Smooth muscle cell (in vitro differentiated cells): ENCODE results near the gene CRIP1. TPM values are rescaled to one million over a fixed set of nuclear protein-coding genes. Genes with fewer than 3 reads are reported as not detected.

ENCODE experiments used
- DNase-seq: peaks from one replicate; lab custom pipeline; 2025; ENCODE audit not compliant: unreplicated experiment; lab: John Stamatoyannopoulos, UW
- H2AFZ ChIP-seq: fragments of 200-600 bp; sonication (generic); 2 replicates; pipeline ENCODE4 v1.6.0; 2016; ENCODE audit warnings: antibody characterized with exemption, low read depth, mild to moderate bottlenecking
- H3F3A ChIP-seq: fragments of 200-600 bp; sonication (generic); 2 replicates; pipeline ENCODE4 v1.6.0; 2017; ENCODE audit warnings: antibody characterized with exemption, low read depth
- H3K27ac ChIP-seq: fragments of 200-600 bp; sonication (generic); 2 replicates; pipeline ENCODE4 v1.5.1; 2016; ENCODE audit warnings: low read depth, mild to moderate bottlenecking
- H3K27me3 ChIP-seq: fragments of 200-600 bp; sonication (generic); 2 replicates; pipeline ENCODE4 v1.6.1; 2016; ENCODE audit warnings: low read depth, mild to moderate bottlenecking
- H3K36me3 ChIP-seq: fragments of 200-600 bp; sonication (generic); 2 replicates; pipeline ENCODE4 v1.5.1; 2016; ENCODE audit warnings: low read depth
- H3K4me1 ChIP-seq: fragments of 200-600 bp; sonication (generic); 2 replicates; pipeline ENCODE4 v1.5.1; 2016; ENCODE audit warnings: low read depth
- H3K4me2 ChIP-seq: fragments of 200-600 bp; sonication (generic); 2 replicates; pipeline ENCODE4 v1.6.0; 2016; ENCODE audit warnings: mild to moderate bottlenecking
- H3K4me3 ChIP-seq: fragments of 200-600 bp; sonication (generic); 2 replicates; pipeline ENCODE4 v1.5.1; 2016; ENCODE audit warnings: mild to moderate bottlenecking
- H3K79me2 ChIP-seq: fragments of 200-600 bp; sonication (generic); 2 replicates; pipeline ENCODE4 v1.6.0; 2016; ENCODE audit warnings: low read depth, mild to moderate bottlenecking
- H3K9ac ChIP-seq: fragments of 200-600 bp; sonication (generic); 2 replicates; pipeline ENCODE4 v1.6.0; 2016; ENCODE audit warnings: low read depth
- H3K9me3 ChIP-seq: fragments of 200-600 bp; sonication (generic); replicated peaks from 2 replicates; pipeline ENCODE4 v1.5.1; 2016; ENCODE audit warnings: low read depth
- H4K20me1 ChIP-seq: fragments of 200-600 bp; sonication (generic); 2 replicates; pipeline ENCODE4 v1.6.0; 2016; ENCODE audit warnings: low read depth
- CTCF ChIP-seq: fragments of 200-600 bp; sonication (generic); IDR thresholded peaks from 2 replicates; pipeline ENCODE4 v1.5.1; 2017; ENCODE audit warnings: borderline replicate concordance, mild to moderate bottlenecking, antibody characterized with exemption; ENCODE audit not compliant: insufficient read depth, poor library complexity, severe bottlenecking
- WGBS: methylation state at CpG from one replicate; pipeline ENCODE4 v1.1.7; 2016; ENCODE audit warnings: low lambda C conversion rate; 5-methylcytosine and 5-hydroxymethylcytosine counted together
- polyA plus RNA-seq: library from polyadenylated mRNA; unstranded; fragments of >200 nt; fragmentation: Nextera tagmentation; extraction: Ambion mirVana; gene quantifications from 2 replicates; pipeline ENCODE4 v1.2.1, GENCODE V29; 2016
- total RNA-seq: library from RNA; depleted of rRNA; stranded (reverse); fragments of >200 nt; gene quantifications from 2 replicates; pipeline ENCODE4 v1.2.3, GENCODE V29; 2014

The CRIP1 gene
- total and polyA plus RNA-seq, 2 experiments from 2014 or later, result 4.9 to 31.8 TPM

GRCh38 chr14:105494606-105494929 lies 7.9 kb downstream of the CRIP1 start:
- no peaks in the 10 kb centered on the region for H3K27me3 ChIP-seq
- no peak overlapping the region for H3K4me2 ChIP-seq
- H3K79me2 ChIP-seq, result no peaks in the 10 kb centered on the region
- H3F3A ChIP-seq, result no peaks in the 10 kb centered on the region
- H3K27ac ChIP-seq, result no peak overlapping the region
- H3K9ac ChIP-seq, result no peak overlapping the region
- H3K4me1 ChIP-seq, result peaks cover under 1% of the 10 kb centered on the region
- no peak overlapping the region for H2AFZ ChIP-seq
- TF ChIP-seq CTCF, result no peak
- H4K20me1 ChIP-seq, result no peaks in the 10 kb centered on the region
- no peaks in the 10 kb centered on the region for H3K36me3 ChIP-seq
- no peaks in the 10 kb centered on the region for H3K9me3 ChIP-seq
- DNase-seq, result no peak
- no peak overlapping the region for H3K4me3 ChIP-seq
- 98% methylated on average over 6 of the region's 6 CpGs for WGBS

- no peaks in the 10 kb centered on the region for H3K27me3 ChIP-seq
- no peak for DNase-seq
- H3K9ac ChIP-seq, result no peak overlapping the region
- no peaks in the 10 kb centered on the region for H4K20me1 ChIP-seq
- TF ChIP-seq CTCF, result no peak
- no peak overlapping the region for H3K4me2 ChIP-seq
- no peaks in the 10 kb centered on the region for H3K4me1 ChIP-seq
- no peak overlapping the region for H2AFZ ChIP-seq
- 91% methylated on average over 18 of the region's 18 CpGs for WGBS
- H3K4me3 ChIP-seq, result no peak overlapping the region
- H3K79me2 ChIP-seq, result no peaks in the 10 kb centered on the region
- H3K27ac ChIP-seq, result no peak overlapping the region
- no peaks in the 10 kb centered on the region for H3K36me3 ChIP-seq
- no peaks in the 10 kb centered on the region for H3F3A ChIP-seq
- no peaks in the 10 kb centered on the region for H3K9me3 ChIP-seq
Measured at GRCh38 chr14:105495101-105495989, 8.7 kb downstream of the CRIP1 start.

- H3K9ac ChIP-seq, result no peak overlapping the region
- H3K36me3 ChIP-seq, result no peaks in the 10 kb centered on the region
- no peaks in the 10 kb centered on the region for H3K9me3 ChIP-seq
- H2AFZ ChIP-seq, result no peak overlapping the region
- TF ChIP-seq CTCF, result no peak
- no peak for DNase-seq
- H3K4me3 ChIP-seq, result no peak overlapping the region
- H3K79me2 ChIP-seq, result no peaks in the 10 kb centered on the region
- H3K27ac ChIP-seq, result no peak overlapping the region
- H3K27me3 ChIP-seq, result no peaks in the 10 kb centered on the region
- H4K20me1 ChIP-seq, result no peaks in the 10 kb centered on the region
- no peak overlapping the region for H3K4me2 ChIP-seq
- WGBS, result 82% methylated on average over 16 of the region's 18 CpGs
- no peaks in the 10 kb centered on the region for H3F3A ChIP-seq
- H3K4me1 ChIP-seq, result no peaks in the 10 kb centered on the region
Measured at GRCh38 chr14:105495990-105496830, 9.5 kb downstream of the CRIP1 start.
